Effector memory CD4-positive, alpha-beta T cell (primary cell): ENCODE data around the gene SRPRB.

Experiments
- DNase-seq, 3 donors: peaks; one replicate each; pipeline ENCODE4 v3.0.0-alpha.2; 2020
- H3K27ac ChIP-seq: 2 replicates; pipeline ENCODE4 v1.7.0; 2013; ENCODE audit warnings: mild to moderate bottlenecking, low read length, moderate library complexity; ENCODE audit not compliant: insufficient read depth, poor library complexity, severe bottlenecking
- H3K27me3 ChIP-seq: replicated peaks from 2 replicates; pipeline ENCODE4 v1.7.0; 2013; ENCODE audit warnings: mild to moderate bottlenecking, low read length; ENCODE audit not compliant: insufficient read depth, control insufficient read depth, poor library complexity, severe bottlenecking
- H3K36me3 ChIP-seq: 2 replicates; pipeline ENCODE4 v1.7.0; 2013; ENCODE audit warnings: mild to moderate bottlenecking, low read length, moderate library complexity; ENCODE audit not compliant: control insufficient read depth, insufficient read depth
- H3K4me1 ChIP-seq: 2 replicates; pipeline ENCODE4 v1.7.0; 2013; ENCODE audit warnings: low read length, mild to moderate bottlenecking; ENCODE audit not compliant: control insufficient read depth, insufficient read depth, poor library complexity, severe bottlenecking
- H3K4me3 ChIP-seq: 2 replicates; pipeline ENCODE4 v1.7.0; 2013; ENCODE audit warnings: low read length, low read depth, mild to moderate bottlenecking; ENCODE audit not compliant: insufficient read depth, poor library complexity, severe bottlenecking
- H3K9me3 ChIP-seq: 2 replicates; pipeline ENCODE4 v1.7.0; 2013; ENCODE audit warnings: mild to moderate bottlenecking, low read length, moderate library complexity; ENCODE audit not compliant: control insufficient read depth

The SRPRB gene

DNA sequence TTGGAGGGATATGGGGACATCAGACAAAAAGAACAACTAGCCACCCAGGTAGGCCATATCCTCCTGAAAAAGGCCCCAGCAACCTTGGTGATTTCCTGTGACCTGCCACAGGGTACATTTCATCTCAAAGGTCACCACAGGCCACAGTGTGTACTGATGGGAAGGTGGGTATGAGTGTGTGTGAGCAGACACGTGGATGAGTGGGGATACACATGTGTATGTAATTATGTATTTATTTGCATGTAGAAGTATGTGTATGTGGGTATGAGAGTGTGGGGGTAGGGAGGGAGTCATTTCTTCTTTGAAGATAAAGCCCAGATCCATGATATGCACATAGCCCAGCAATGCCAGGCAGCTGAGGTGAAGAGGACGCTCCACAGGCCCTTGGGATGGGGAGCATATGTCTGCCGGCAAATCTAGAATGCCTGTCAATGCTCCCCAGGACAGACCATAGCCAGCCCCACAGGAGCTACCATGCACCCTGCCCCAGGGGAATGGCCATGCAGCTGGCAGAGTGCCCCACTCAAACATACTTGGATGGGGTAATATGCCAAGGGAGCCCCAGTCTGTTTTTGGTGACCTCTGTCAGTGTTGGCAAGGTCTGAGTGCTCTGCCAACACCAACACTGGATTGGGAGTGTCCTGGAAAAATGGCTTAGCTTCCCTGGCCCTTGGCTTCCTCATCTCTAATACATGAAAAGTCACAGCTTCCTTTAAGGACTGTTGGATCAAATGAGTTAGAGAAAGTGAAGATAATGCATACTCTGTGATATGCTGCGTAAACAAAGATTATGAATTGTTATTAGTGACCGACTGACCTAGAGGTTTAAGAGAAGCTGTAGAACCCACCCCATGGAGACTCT lies 47.7 kb downstream of the SRPRB start:
- H3K36me3 ChIP-seq, result no peaks in the 10 kb centered on the region
- H3K27me3 ChIP-seq, result no peaks in the 10 kb centered on the region
- DNase-seq, result no peak
- no peaks in the 10 kb centered on the region for H3K4me1 ChIP-seq
- H3K9me3 ChIP-seq, result no peaks in the 10 kb centered on the region
- no peak overlapping the region for H3K4me3 ChIP-seq
- H3K27ac ChIP-seq, result no peak overlapping the region

DNA sequence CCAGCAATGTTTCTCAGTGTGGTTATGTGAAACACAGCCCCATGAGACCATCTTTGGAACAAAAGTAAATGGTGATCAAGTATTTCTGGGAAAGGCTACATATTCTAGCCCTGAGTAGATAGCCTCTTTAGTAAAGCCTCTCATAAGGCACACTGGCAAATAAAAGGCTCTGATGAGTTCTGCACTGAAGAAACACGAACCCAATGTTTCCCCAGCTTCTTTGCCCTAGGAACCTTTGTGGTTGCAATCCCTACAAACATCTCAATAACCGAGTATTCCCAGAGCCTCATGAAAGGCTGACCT lies 48.3 kb downstream of the SRPRB start:
- DNase-seq, result no peak
- no peaks in the 10 kb centered on the region for H3K27me3 ChIP-seq
- H3K9me3 ChIP-seq, result no peaks in the 10 kb centered on the region
- no peak overlapping the region for H3K27ac ChIP-seq
- H3K36me3 ChIP-seq, result no peaks in the 10 kb centered on the region
- no peak overlapping the region for H3K4me3 ChIP-seq
- no peaks in the 10 kb centered on the region for H3K4me1 ChIP-seq

- no peak for DNase-seq
- Histone ChIP-seq H3K27me3 (no peaks in the 10 kb centered on the region), H3K4me3 (no peak overlapping the region), H3K27ac (no peak overlapping the region), H3K4me1 (no peaks in the 10 kb centered on the region), H3K36me3 (no peaks in the 10 kb centered on the region), H3K9me3 (no peaks in the 10 kb centered on the region)
Observed at GRCh38 chr3:133854264-133855001, 48.8 kb downstream of the SRPRB start.

DNA sequence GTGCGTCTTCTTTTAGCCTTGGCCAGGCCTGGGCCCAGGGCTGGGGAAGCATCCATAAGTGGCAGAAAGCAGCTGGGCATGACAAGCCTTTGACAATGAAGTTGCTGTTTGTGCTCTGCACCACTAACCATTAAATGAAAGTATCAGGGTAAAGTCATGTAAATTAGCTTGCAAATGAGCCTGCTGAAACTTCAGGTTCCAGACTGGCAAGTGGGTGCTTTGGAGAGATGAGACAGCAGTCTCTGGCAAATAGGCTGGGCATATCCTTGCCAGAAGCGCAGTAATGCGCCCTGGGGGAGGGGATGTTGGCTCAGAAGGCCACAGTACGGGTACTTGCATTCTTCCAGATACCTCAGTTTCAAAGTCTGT lies 49.4 kb downstream of the SRPRB start:
- Histone ChIP-seq H3K4me3 (no peak overlapping the region), H3K27ac (no peak overlapping the region), H3K36me3 (no peaks in the 10 kb centered on the region), H3K27me3 (no peaks in the 10 kb centered on the region), H3K9me3 (no peaks in the 10 kb centered on the region), H3K4me1 (no peaks in the 10 kb centered on the region)
- DNase-seq, result no peak

DNA sequence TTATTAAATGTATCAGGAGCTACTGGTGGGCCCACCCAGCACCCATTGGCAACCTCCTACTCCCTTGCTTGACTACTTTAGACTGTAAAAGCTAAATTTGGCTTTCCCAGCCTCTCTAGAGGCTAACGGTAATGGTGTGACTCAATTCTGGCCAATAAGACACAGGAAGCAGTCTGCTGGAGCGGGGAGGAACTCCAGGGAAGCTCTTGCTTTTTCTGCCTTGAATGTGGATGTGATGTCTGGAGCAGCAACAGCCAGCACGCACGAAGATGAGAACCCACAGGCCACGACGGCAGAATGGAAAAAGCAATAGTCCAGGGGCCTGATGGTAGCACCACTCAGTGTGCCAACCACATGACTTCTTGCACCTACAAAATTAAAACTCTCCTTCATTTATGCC lies 50.2 kb downstream of the SRPRB start:
- Histone ChIP-seq H3K27me3 (no peaks in the 10 kb centered on the region), H3K4me1 (no peaks in the 10 kb centered on the region), H3K36me3 (no peaks in the 10 kb centered on the region), H3K27ac (no peak overlapping the region), H3K4me3 (no peak overlapping the region), H3K9me3 (no peaks in the 10 kb centered on the region)
- DNase-seq, result no peak

- no peak for DNase-seq
- H3K27ac ChIP-seq, result no peak overlapping the region
Observed at GRCh38 chr3:133856316-133856715, 50.7 kb downstream of the SRPRB start.

DNA sequence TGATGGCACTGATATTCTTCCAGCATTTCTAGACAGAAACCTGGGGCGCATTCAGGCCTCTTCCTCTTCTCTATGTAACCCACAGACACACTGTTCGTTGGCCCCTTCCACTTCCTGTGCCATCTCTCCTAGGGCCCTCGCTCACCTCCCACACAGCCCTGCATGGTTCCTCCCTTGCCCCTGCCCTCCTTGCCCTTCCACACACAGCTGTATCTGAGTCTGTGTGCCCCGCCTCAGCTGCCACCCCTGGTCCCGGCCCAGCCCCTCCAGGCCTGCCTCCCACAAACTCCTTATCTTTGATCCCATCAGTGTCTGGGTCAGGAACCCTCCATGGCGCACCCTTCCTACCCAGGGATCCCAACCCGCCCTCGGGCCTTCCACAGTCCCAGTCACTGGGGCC lies 52.2 kb downstream of the SRPRB start:
- H3K4me3 ChIP-seq, result no peak overlapping the region
- H3K9me3 ChIP-seq, result no peaks in the 10 kb centered on the region
- H3K27ac ChIP-seq, result no peak overlapping the region
- no peak for DNase-seq
- H3K36me3 ChIP-seq, result no peaks in the 10 kb centered on the region
- H3K4me1 ChIP-seq, result no peaks in the 10 kb centered on the region
- no peaks in the 10 kb centered on the region for H3K27me3 ChIP-seq

More at GRCh38 chr3:133856316-133856715, 50.7 kb downstream of the SRPRB start:
- no peaks in the 10 kb centered on the region for H3K27me3 ChIP-seq
- no peak overlapping the region for H3K4me3 ChIP-seq
- H3K9me3 ChIP-seq, result no peaks in the 10 kb centered on the region
- no peaks in the 10 kb centered on the region for H3K36me3 ChIP-seq
- H3K4me1 ChIP-seq, result no peaks in the 10 kb centered on the region

DNA sequence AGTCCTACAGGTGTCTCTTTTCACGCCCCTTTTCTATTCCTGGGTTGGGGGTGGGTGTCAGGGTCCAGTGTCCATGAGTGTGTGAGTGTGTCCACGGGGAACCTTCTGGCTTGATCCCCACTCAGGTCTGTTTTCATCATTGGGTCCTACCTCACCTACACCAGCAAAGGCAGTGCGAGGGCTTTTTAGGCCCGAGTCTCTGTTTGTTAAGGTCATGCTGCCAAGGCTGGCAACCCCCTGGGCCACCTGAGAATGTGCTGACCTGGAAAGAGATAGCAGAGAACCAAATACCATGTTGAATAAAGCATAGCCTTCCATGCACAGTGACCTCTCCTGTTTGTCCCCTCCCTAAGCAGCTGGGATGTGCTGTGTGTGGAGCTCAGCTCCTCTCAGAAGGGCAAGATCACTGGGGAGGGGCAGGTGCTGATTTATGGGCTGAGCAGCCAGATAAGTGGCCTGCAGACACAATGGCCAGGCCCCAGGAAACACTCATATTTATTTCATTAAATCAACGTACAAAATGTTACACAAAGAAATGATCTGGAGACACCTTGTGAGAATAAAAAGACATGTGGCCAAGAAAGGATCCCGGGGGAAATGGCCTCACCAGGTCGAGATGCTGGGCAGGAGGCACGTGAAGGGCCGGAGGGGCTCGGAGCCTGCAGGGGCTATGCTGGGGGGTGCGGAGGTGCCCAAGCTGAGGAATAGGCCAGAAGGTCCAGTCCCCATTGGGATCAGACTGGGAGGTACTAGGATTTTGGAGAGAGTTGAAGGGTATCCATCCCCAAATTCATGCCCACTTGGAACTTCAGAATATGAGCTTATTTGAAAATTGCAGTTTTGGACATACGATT lies 54.0 kb downstream of the SRPRB start:
- H3K27me3 ChIP-seq, result no peaks in the 10 kb centered on the region
- H3K4me1 ChIP-seq, result no peaks in the 10 kb centered on the region
- no peak for DNase-seq
- H3K27ac ChIP-seq, result no peak overlapping the region
- no peaks in the 10 kb centered on the region for H3K36me3 ChIP-seq
- H3K4me3 ChIP-seq, result no peak overlapping the region
- no peaks in the 10 kb centered on the region for H3K9me3 ChIP-seq

- Histone ChIP-seq H3K4me3 (no peak overlapping the region), H3K27me3 (no peaks in the 10 kb centered on the region), H3K27ac (no peak overlapping the region), H3K9me3 (no peaks in the 10 kb centered on the region), H3K36me3 (no peaks in the 10 kb centered on the region), H3K4me1 (no peaks in the 10 kb centered on the region)
- no peak for DNase-seq
Observed at GRCh38 chr3:133860519-133860918, 54.9 kb downstream of the SRPRB start.

- Histone ChIP-seq H3K36me3 (no peaks in the 10 kb centered on the region), H3K27ac (no peak overlapping the region), H3K9me3 (no peaks in the 10 kb centered on the region), H3K4me3 (no peak overlapping the region), H3K27me3 (no peaks in the 10 kb centered on the region), H3K4me1 (no peaks in the 10 kb centered on the region)
- no peak for DNase-seq
Observed at GRCh38 chr3:133862161-133862560, 56.5 kb downstream of the SRPRB start.
